SK-N-SH treated with all-trans-retinoic acid at 6 μM for 48 hours (cell line): ENCODE data around the gene UBE3C.
"Not testable (repeated sequence)": the region's sequence is repeated elsewhere in the genome, so short reads cannot be mapped to it uniquely, and the experiment has no call there.

Experiments used
- ATAC-seq: fragments of 200-7000 bp; cut with Tn5 transposase; 3 replicates; pipeline ENCODE4 v1.9.1; 2020; ENCODE audit warnings: mild to moderate bottlenecking, moderate library complexity
- BACH2 ChIP-seq: fragments of 250-450 bp; sonication (Bioruptor Pico); IDR thresholded peaks from 2 replicates; pipeline ENCODE4 v1.9.0; 2021; ENCODE audit warnings: mild to moderate bottlenecking, borderline replicate concordance
- CSDC2 ChIP-seq: fragments of 250-450 bp; sonication (Bioruptor Pico); IDR thresholded peaks from 2 replicates; pipeline ENCODE4 v1.5.0; 2020; ENCODE audit warnings: mild to moderate bottlenecking, moderate library complexity
- ESRRG ChIP-seq: fragments of 250-450 bp; sonication (Bioruptor Pico); IDR thresholded peaks from 2 replicates; pipeline ENCODE4 v1.6.1; 2021; ENCODE audit warnings: mild to moderate bottlenecking
- GLIS3 ChIP-seq: fragments of 250-450 bp; sonication (Bioruptor Pico); IDR thresholded peaks from 2 replicates; pipeline ENCODE4 v1.5.0; 2020; ENCODE audit warnings: mild to moderate bottlenecking, moderate library complexity
- ISL1 ChIP-seq: fragments of 250-450 bp; sonication (Bioruptor Pico); IDR thresholded peaks from 2 replicates; pipeline ENCODE4 v2.1.2; 2022; ENCODE audit warnings: mild to moderate bottlenecking, moderate library complexity
- PPARA ChIP-seq: fragments of 250-450 bp; sonication (Bioruptor Pico); IDR thresholded peaks from 2 replicates; pipeline ENCODE4 v1.5.0; 2020; ENCODE audit warnings: mild to moderate bottlenecking, borderline replicate concordance
- RARB ChIP-seq: fragments of 250-450 bp; sonication (Bioruptor Pico); IDR thresholded peaks from 2 replicates; pipeline ENCODE4 v1.8.0; 2021; ENCODE audit warnings: mild to moderate bottlenecking, moderate library complexity
- SNAI2 ChIP-seq: fragments of 250-450 bp; sonication (Bioruptor Pico); IDR thresholded peaks from 2 replicates; pipeline ENCODE4 v1.5.0; 2020; ENCODE audit warnings: mild to moderate bottlenecking, moderate library complexity
- TCF4 ChIP-seq: fragments of 250-450 bp; sonication (Bioruptor Pico); IDR thresholded peaks from 2 replicates; pipeline ENCODE4 v1.8.0; 2021; ENCODE audit warnings: mild to moderate bottlenecking, moderate library complexity, borderline replicate concordance
- TOX ChIP-seq: fragments of 250-450 bp; sonication (Bioruptor Pico); IDR thresholded peaks from 2 replicates; pipeline ENCODE4 v1.8.0; 2021; ENCODE audit warnings: mild to moderate bottlenecking, moderate library complexity, borderline replicate concordance
- ZC3H10 ChIP-seq: fragments of 250-450 bp; sonication (Bioruptor Pico); IDR thresholded peaks from 2 replicates; pipeline ENCODE4 v1.5.1; 2021; ENCODE audit warnings: mild to moderate bottlenecking, moderate library complexity
- ZFP3 ChIP-seq: fragments of 250-450 bp; sonication (Bioruptor Pico); IDR thresholded peaks from 2 replicates; pipeline ENCODE4 v1.5.0; 2020; ENCODE audit warnings: mild to moderate bottlenecking, moderate library complexity
- ZFP30 ChIP-seq: fragments of 450-650 bp; formaldehyde crosslinking; IDR thresholded peaks from 2 replicates; pipeline ENCODE4 v1.5.0; 2022; ENCODE audit warnings: mild to moderate bottlenecking, moderate library complexity
- ZNF565 ChIP-seq: fragments of 450-650 bp; formaldehyde crosslinking; conservative IDR thresholded peaks from 2 replicates; pipeline ENCODE4 v1.5.0; 2020; ENCODE audit warnings: low read depth, mild to moderate bottlenecking, moderate library complexity
- ZNF8 ChIP-seq: fragments of 450-650 bp; formaldehyde crosslinking; IDR thresholded peaks from 2 replicates; pipeline ENCODE4 v1.5.0; 2020; ENCODE audit warnings: mild to moderate bottlenecking, moderate library complexity
- TF ChIP-seq, protein P1 (sequence below): fragments of 250-450 bp; sonication (Bioruptor Pico); IDR thresholded peaks from 2 replicates; pipeline ENCODE4 v1.5.0; 2020; ENCODE audit warnings: mild to moderate bottlenecking, moderate library complexity
- TF ChIP-seq, protein P2 (sequence below): fragments of 250-450 bp; sonication (Bioruptor Pico); IDR thresholded peaks from 2 replicates; pipeline ENCODE4 v1.8.0; 2021; ENCODE audit warnings: low read depth, mild to moderate bottlenecking, moderate library complexity, borderline replicate concordance
- TF ChIP-seq, protein P3 (sequence below): fragments of 250-450 bp; sonication (Bioruptor Pico); IDR thresholded peaks from 2 replicates; pipeline ENCODE4 v1.5.1; 2020; ENCODE audit warnings: low read depth, mild to moderate bottlenecking, moderate library complexity
- TF ChIP-seq, protein P4 (sequence below): fragments of 250-450 bp; sonication (Bioruptor Pico); IDR thresholded peaks from 2 replicates; pipeline ENCODE4 v1.8.0; 2020; ENCODE audit warnings: mild to moderate bottlenecking, moderate library complexity, borderline replicate concordance

UBE3C gene

DNA sequence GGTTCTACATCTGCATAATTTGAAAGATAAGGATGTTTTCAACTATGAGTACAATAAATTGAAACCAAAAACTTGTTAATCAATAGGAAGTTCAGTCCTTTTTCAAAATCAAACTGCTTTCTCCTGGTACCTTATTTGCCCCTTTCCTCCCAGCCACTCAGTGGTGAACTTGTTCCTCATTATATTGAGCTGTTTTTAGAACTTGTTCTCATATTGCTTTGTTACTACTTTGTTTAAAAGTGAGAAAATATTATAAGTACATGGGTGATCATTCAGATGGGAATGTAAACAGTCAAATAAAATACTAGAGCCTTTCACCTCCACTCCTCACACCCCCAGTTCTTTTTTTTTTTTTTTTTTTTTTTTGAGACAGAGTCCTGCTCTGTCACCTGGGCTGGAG is 17.2 kb downstream of the UBE3C start (continued):
- TF ChIP-seq, protein P1, sequence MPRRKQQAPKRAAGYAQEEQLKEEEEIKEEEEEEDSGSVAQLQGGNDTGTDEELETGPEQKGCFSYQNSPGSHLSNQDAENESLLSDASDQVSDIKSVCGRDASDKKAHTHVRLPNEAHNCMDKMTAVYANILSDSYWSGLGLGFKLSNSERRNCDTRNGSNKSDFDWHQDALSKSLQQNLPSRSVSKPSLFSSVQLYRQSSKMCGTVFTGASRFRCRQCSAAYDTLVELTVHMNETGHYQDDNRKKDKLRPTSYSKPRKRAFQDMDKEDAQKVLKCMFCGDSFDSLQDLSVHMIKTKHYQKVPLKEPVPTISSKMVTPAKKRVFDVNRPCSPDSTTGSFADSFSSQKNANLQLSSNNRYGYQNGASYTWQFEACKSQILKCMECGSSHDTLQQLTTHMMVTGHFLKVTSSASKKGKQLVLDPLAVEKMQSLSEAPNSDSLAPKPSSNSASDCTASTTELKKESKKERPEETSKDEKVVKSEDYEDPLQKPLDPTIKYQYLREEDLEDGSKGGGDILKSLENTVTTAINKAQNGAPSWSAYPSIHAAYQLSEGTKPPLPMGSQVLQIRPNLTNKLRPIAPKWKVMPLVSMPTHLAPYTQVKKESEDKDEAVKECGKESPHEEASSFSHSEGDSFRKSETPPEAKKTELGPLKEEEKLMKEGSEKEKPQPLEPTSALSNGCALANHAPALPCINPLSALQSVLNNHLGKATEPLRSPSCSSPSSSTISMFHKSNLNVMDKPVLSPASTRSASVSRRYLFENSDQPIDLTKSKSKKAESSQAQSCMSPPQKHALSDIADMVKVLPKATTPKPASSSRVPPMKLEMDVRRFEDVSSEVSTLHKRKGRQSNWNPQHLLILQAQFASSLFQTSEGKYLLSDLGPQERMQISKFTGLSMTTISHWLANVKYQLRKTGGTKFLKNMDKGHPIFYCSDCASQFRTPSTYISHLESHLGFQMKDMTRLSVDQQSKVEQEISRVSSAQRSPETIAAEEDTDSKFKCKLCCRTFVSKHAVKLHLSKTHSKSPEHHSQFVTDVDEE (CRISPR knock-in tag), result no peak
- TF ChIP-seq TOX (CRISPR knock-in tag) (no peak), GLIS3 (CRISPR knock-in tag) (no peak)
- TF ChIP-seq, all 23 proteins: peak for 0

DNA sequence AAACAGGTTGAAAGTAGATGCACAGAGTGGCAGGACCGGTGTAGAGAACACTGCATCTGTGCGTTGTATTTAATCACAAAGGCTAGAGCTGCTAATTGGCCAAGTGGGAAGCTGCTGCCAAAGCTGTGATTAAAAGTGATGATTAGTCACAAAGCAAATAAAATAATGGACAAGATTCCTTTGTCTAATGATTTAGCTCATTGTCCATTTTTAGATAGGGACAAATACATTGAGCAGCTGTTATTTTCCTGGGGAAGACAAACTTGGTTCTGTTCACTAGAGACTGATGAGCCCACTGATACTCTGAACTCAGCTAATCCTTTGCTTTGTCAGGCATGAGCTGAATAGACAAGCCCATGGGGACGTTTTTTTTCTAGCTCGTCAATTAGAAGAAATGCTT is 19.7 kb downstream of the UBE3C start:
- TF ChIP-seq PPARA (CRISPR knock-in tag) (no peak), ZFP3 (CRISPR knock-in tag) (no peak), ZNF8 (CRISPR knock-in tag) (no peak), TCF4 (CRISPR knock-in tag) (no peak), SNAI2 (CRISPR knock-in tag) (no peak)
- TF ChIP-seq, protein P2, sequence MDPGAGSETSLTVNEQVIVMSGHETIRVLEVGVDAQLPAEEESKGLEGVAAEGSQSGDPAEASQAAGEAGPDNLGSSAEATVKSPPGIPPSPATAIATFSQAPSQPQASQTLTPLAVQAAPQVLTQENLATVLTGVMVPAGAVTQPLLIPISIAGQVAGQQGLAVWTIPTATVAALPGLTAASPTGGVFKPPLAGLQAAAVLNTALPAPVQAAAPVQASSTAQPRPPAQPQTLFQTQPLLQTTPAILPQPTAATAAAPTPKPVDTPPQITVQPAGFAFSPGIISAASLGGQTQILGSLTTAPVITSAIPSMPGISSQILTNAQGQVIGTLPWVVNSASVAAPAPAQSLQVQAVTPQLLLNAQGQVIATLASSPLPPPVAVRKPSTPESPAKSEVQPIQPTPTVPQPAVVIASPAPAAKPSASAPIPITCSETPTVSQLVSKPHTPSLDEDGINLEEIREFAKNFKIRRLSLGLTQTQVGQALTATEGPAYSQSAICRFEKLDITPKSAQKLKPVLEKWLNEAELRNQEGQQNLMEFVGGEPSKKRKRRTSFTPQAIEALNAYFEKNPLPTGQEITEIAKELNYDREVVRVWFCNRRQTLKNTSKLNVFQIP (CRISPR knock-in tag), result no peak
- ATAC-seq, result no peak

DNA sequence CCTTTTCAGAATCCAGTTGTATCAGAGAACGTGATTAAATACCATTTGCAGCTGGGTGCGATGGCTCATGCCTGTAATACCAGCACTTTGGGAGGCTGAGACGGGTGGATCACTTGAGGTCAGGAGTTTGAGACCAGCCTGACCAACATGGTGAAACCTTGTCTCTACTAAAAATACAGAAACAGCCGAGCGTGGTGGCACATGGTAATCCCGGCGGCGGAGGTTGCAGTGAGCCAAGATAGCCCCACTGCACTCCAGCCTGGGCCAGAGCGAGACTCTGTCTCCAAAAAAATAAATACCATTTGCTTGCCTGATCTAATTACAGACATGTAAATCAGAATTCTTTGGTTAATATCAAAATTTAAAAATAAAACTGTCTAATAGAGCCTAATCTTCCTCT is 20.8 kb downstream of the UBE3C start:
- not testable (repeated sequence) for ATAC-seq

DNA sequence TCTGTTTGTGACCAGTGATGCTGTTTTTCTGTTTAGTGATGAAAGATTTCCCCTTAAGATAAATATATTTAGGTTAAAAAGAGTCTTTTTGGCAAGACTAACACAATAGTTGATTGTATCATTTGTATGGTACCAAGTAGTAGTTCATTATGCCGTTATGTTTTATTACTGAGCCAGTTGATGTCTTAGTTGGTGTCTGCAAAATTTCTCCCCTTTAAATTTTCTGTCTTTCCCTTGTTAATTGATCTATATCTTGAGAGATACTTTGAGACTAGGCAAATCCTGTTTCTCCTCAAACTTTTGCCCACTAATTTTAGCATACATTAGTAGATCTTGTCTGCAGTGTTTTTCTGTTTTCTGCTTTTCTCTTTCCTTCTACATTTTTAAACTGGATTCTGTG is 21.7 kb downstream of the UBE3C start:
- peak; percentile 18; the same call in 2 of the 3 replicates for ATAC-seq
- TF ChIP-seq ZNF565 (no peak), ZC3H10 (CRISPR knock-in tag) (no peak)
- TF ChIP-seq, protein P1 (CRISPR knock-in tag), result peak; percentile 58; the same call in 1 of the 2 replicates

DNA sequence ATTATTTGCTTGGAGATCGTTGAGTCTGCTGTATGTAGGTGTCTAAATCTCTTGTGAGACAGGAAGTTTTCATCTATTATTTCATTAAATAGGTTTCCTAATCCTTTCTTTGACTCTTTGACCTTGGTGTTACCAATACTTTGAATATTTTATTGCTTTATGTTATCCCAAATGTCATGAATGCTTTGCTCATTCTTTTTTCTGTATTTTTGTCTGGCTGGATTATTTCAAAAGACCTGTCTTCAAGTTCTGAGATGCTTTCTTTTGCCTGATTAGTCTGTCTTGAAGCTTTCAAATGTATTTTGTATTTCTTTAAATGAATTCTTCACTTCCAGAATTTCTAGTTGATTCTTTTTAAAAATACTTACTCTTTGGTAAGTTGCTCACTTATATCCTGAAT is 27.3 kb downstream of the UBE3C start:
- ATAC-seq, result no peak
- TF ChIP-seq BACH2 (CRISPR knock-in tag), result no peak
- no peak for TF ChIP-seq CSDC2 (CRISPR knock-in tag)
- TF ChIP-seq, protein P3, sequence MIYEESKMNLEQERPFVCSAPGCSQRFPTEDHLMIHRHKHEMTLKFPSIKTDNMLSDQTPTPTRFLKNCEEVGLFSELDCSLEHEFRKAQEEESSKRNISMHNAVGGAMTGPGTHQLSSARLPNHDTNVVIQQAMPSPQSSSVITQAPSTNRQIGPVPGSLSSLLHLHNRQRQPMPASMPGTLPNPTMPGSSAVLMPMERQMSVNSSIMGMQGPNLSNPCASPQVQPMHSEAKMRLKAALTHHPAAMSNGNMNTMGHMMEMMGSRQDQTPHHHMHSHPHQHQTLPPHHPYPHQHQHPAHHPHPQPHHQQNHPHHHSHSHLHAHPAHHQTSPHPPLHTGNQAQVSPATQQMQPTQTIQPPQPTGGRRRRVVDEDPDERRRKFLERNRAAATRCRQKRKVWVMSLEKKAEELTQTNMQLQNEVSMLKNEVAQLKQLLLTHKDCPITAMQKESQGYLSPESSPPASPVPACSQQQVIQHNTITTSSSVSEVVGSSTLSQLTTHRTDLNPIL (CRISPR knock-in tag), result no peak
- no peak for TF ChIP-seq RARB
- TF ChIP-seq ZNF565, result no peak
- TF ChIP-seq ZFP30, result no peak
- no peak for TF ChIP-seq ZNF8 (CRISPR knock-in tag)
- TF ChIP-seq ESRRG, result no peak
- TF ChIP-seq GLIS3 (CRISPR knock-in tag), result no peak
- TF ChIP-seq TCF4 (CRISPR knock-in tag), result no peak
- TF ChIP-seq PPARA (CRISPR knock-in tag), result no peak
- no peak for TF ChIP-seq ZC3H10 (CRISPR knock-in tag)
- TF ChIP-seq, protein P2 (CRISPR knock-in tag), result no peak
- TF ChIP-seq SNAI2 (CRISPR knock-in tag), result no peak
- TF ChIP-seq ISL1, result no peak
- TF ChIP-seq, protein P4, sequence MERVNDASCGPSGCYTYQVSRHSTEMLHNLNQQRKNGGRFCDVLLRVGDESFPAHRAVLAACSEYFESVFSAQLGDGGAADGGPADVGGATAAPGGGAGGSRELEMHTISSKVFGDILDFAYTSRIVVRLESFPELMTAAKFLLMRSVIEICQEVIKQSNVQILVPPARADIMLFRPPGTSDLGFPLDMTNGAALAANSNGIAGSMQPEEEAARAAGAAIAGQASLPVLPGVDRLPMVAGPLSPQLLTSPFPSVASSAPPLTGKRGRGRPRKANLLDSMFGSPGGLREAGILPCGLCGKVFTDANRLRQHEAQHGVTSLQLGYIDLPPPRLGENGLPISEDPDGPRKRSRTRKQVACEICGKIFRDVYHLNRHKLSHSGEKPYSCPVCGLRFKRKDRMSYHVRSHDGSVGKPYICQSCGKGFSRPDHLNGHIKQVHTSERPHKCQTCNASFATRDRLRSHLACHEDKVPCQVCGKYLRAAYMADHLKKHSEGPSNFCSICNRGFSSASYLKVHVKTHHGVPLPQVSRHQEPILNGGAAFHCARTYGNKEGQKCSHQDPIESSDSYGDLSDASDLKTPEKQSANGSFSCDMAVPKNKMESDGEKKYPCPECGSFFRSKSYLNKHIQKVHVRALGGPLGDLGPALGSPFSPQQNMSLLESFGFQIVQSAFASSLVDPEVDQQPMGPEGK (CRISPR knock-in tag), result no peak
